Measurements from ENCODE around the gene ADIPOR2.

The ADIPOR2 gene

GRCh38 chr12:1800401-1801302, 109.8 kb downstream of the ADIPOR2 start:
- no peak for DNase-seq (ENCODE audit: low spot score)

GRCh38 chr12:1801303-1801975, 110.6 kb downstream of the ADIPOR2 start:
- DNase-seq (ENCODE audit: low spot score) = no peak

GRCh38 chr12:1803736-1804135, 112.9 kb downstream of the ADIPOR2 start:
- DNase-seq (ENCODE audit: low spot score) = no peak

GRCh38 chr12:1804545-1805332, 113.9 kb downstream of the ADIPOR2 start:
- DNase-seq (ENCODE audit: low spot score) = peak; percentile 94

- no peak for DNase-seq (ENCODE audit: low spot score)
Measured at GRCh38 chr12:1805441-1806081, 114.7 kb downstream of the ADIPOR2 start.

GRCh38 chr12:1806301-1807086, 115.6 kb downstream of the ADIPOR2 start:
- DNase-seq (ENCODE audit: low spot score) = no peak

GRCh38 chr12:1807087-1807860, 116.4 kb downstream of the ADIPOR2 start:
- DNase-seq (ENCODE audit: low spot score) = no peak

GRCh38 chr12:1808036-1808797, 117.3 kb downstream of the ADIPOR2 start:
- DNase-seq (ENCODE audit: low spot score) = no peak

- DNase-seq (ENCODE audit: low spot score) = no peak
Measured at GRCh38 chr12:1808798-1809480, 118.1 kb downstream of the ADIPOR2 start.

- DNase-seq (ENCODE audit: low spot score) = no peak
Measured at GRCh38 chr12:1809591-1810190, 118.8 kb downstream of the ADIPOR2 start.

- DNase-seq (ENCODE audit: low spot score) = no peak
Measured at GRCh38 chr12:1810201-1810930, 119.5 kb downstream of the ADIPOR2 start.

GRCh38 chr12:1810931-1811280, 120.0 kb downstream of the ADIPOR2 start:
- no peak for DNase-seq (ENCODE audit: low spot score)

GRCh38 chr12:1811281-1811947, 120.5 kb downstream of the ADIPOR2 start:
- no peak for DNase-seq (ENCODE audit: low spot score)

- DNase-seq (ENCODE audit: low spot score) = no peak
Measured at GRCh38 chr12:1811948-1812291, 121.0 kb downstream of the ADIPOR2 start.

- peak; percentile 61 for DNase-seq (ENCODE audit: low spot score)
Measured at GRCh38 chr12:1812650-1813302, 121.9 kb downstream of the ADIPOR2 start.

- no peak for DNase-seq (ENCODE audit: low spot score)
Measured at GRCh38 chr12:1814266-1814665, 123.4 kb downstream of the ADIPOR2 start.

- DNase-seq (ENCODE audit: low spot score) = no peak
Measured at GRCh38 chr12:1815108-1815507, 124.2 kb downstream of the ADIPOR2 start.

All from Ammon's horn (tissue), 1 donor.